HepG2 (cell line): ENCODE results near the gene YIPF1. TPM values are rescaled to one million over a fixed set of nuclear protein-coding genes. Genes with fewer than 3 reads are reported as not detected.

Experiments
- DPF2 ChIP-seq: sonication (generic); formaldehyde crosslinking; IDR thresholded peaks from 2 replicates; pipeline ENCODE4 v1.4.0; 2020; ENCODE audit warnings: mild to moderate bottlenecking, low read depth, missing genetic modification reagents, borderline replicate concordance
- EHMT2 ChIP-seq: fragments of 200-600 bp; sonication (generic); IDR thresholded peaks from 2 replicates; pipeline ENCODE4 v1.7.0; 2017; ENCODE audit warnings: antibody characterized with exemption, low read depth, low read length, borderline replicate concordance
- ISX ChIP-seq: sonication (generic); formaldehyde crosslinking; conservative IDR thresholded peaks from 2 replicates; pipeline ENCODE4 v1.5.0; 2020; ENCODE audit warnings: missing genetic modification reagents
- JUNB ChIP-seq: sonication (generic); formaldehyde crosslinking; IDR thresholded peaks from 2 replicates; pipeline ENCODE4 v1.8.0; 2022; ENCODE audit warnings: missing genetic modification reagents, mild to moderate bottlenecking, borderline replicate concordance
- KLF15 ChIP-seq: sonication (generic); formaldehyde crosslinking; IDR thresholded peaks from 2 replicates; pipeline ENCODE4 v1.8.1; 2023; ENCODE audit warnings: borderline replicate concordance, mild to moderate bottlenecking, inconsistent platforms, missing genetic modification reagents, mixed read lengths
- MATR3 ChIP-seq: sonication (generic); formaldehyde crosslinking; IDR thresholded peaks from 2 replicates; pipeline ENCODE4 v1.4.0; 2020; ENCODE audit warnings: missing genetic modification reagents
- MZF1 ChIP-seq: sonication (generic); formaldehyde crosslinking; IDR thresholded peaks from 2 replicates; pipeline ENCODE4 v1.8.1; 2023; ENCODE audit warnings: mild to moderate bottlenecking, missing genetic modification reagents, borderline replicate concordance
- NCOR1 ChIP-seq: fragments of 200-600 bp; sonication (generic); IDR thresholded peaks from 2 replicates; pipeline ENCODE4 v1.7.0; 2017; ENCODE audit warnings: antibody characterized with exemption, low read length, borderline replicate concordance
- NFIC ChIP-seq: IDR thresholded peaks from 2 replicates; pipeline ENCODE4 v1.6.1; 2012; ENCODE audit warnings: mild to moderate bottlenecking, low read length, inconsistent platforms
- POLR2A ChIP-seq, 2 experiments: IDR thresholded peaks; 2 replicates each; pipeline ENCODE4 v1.6.1; 2011; ENCODE audit warnings: low read depth in 2 of 2, low read length in 2 of 2, mild to moderate bottlenecking in 1 of 2, moderate library complexity in 1 of 2; ENCODE audit not compliant: insufficient read depth in 1 of 2
- POLR2G ChIP-seq: fragments of 200-400 bp; formaldehyde crosslinking; IDR thresholded peaks from 2 replicates; pipeline ENCODE4 v1.6.1; 2018; ENCODE audit warnings: mild to moderate bottlenecking, low read depth, low read length, moderate library complexity
- TBX2 ChIP-seq: sonication (generic); formaldehyde crosslinking; IDR thresholded peaks from 2 replicates; pipeline ENCODE4 v1.5.0; 2020; ENCODE audit warnings: missing genetic modification reagents, mild to moderate bottlenecking, borderline replicate concordance
- TSC22D2 ChIP-seq: sonication (generic); formaldehyde crosslinking; IDR thresholded peaks from 2 replicates; pipeline ENCODE4 v1.5.1; 2020; ENCODE audit warnings: missing genetic modification reagents, mild to moderate bottlenecking, borderline replicate concordance
- ZNF282 ChIP-seq: fragments of 450-650 bp; IDR thresholded peaks from 2 replicates; pipeline ENCODE4 v1.6.1; 2018; ENCODE audit not compliant: partially characterized antibody
- ZNF329 ChIP-seq: sonication (generic); formaldehyde crosslinking; IDR thresholded peaks from 2 replicates; pipeline ENCODE4 v1.9.0; 2021; ENCODE audit warnings: low read depth, mild to moderate bottlenecking, missing genetic modification reagents
- ZNF34 ChIP-seq: sonication (generic); formaldehyde crosslinking; IDR thresholded peaks from 2 replicates; pipeline ENCODE4 v1.4.0; 2020; ENCODE audit warnings: mild to moderate bottlenecking, missing genetic modification reagents, borderline replicate concordance
- ZNF790 ChIP-seq: sonication (generic); formaldehyde crosslinking; IDR thresholded peaks from 2 replicates; pipeline ENCODE4 v1.8.0; 2022; ENCODE audit warnings: missing genetic modification reagents, mild to moderate bottlenecking, borderline replicate concordance
- polyA plus RNA-seq, 8 experiments: library from polyadenylated mRNA; depleted of rRNA in 3 of 8; stranded (reverse) in 7 of 8; unstranded in 1 of 8; fragments of >200 nt; fragmentation: Illumina TruSeq in 4 of 8; extraction: Trizol in 4 of 8; gene quantifications; 2 replicates each; pipeline versions ENCODE4 v1.2.1 to v1.2.3, GENCODE V29; 2011 to 2016; ENCODE audit warnings: low read depth in 4 of 8, missing spikeins in 1 of 8, mixed read lengths in 1 of 8; ENCODE audit not compliant: insufficient read depth in 1 of 8
- total RNA-seq, 5 experiments: library from RNA; depleted of rRNA; stranded (reverse); fragments of >200 nt; fragmentation: Illumina TruSeq; extraction: Trizol; gene quantifications; 2 replicates each; pipeline ENCODE4 v1.2.3, GENCODE V29; 2016; ENCODE audit warnings: low read depth in 1 of 5
- TF ChIP-seq, protein P1 (sequence below), 2 experiments: sonication (generic) in 1 of 2; formaldehyde crosslinking in 1 of 2; IDR thresholded peaks; 2 replicates each; pipeline versions ENCODE4 v1.4.0 to v1.6.1; 2016 to 2020; ENCODE audit warnings: borderline replicate concordance in 1 of 2, low read depth in 1 of 2, mild to moderate bottlenecking in 1 of 2, missing genetic modification reagents in 1 of 2
- TF ChIP-seq, protein P2 (sequence below): sonication (generic); formaldehyde crosslinking; IDR thresholded peaks from 2 replicates; pipeline ENCODE4 v1.4.0; 2020; ENCODE audit warnings: missing genetic modification reagents, borderline replicate concordance
- TF ChIP-seq, protein P3 (sequence below): IDR thresholded peaks from 2 replicates; pipeline ENCODE4 v1.6.1; 2016; ENCODE audit warnings: missing compliant biosample characterization, missing genetic modification reagents, borderline replicate concordance

Gene YIPF1
- total and polyA plus RNA-seq, 2 of the 13 experiments (the other 11 are each of a cell fraction or from before 2014, with no cell fraction given), result 21.1 to 31.9 TPM

DNA sequence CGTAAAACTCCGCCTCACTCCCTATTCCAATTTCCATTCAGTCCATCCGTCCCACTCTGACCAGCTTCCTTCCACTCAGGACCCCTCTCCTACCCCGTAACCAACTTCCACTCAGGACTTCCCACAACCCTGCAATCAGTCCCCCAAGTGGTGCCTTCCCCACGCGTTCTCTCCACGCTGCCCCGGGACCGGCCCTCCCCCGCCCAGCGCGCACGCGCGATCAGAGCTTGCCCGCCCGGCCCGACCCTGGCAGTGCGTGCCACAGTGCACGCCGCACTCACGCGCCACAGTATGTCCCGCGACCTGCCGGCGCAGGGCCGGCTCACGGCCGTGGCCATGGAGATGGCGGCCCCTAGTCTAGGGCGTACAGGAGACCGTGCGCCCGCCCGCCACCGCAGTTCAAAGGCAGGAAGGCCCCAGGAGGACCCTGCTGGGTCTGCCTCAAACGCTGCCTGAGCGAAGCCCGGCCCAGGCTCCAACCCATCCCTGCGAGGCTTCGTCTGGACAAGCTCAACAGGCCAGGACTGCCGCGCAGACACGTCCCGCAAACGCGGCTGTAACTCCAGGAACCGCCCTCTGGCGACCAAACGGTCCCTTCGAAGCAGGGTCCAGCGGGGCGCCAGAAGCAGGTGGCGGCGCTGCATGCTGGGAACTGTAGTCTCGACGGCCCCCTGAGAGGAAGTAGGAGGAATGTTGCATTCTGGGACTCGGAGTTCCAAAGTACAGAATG, 51.5 kb downstream of the YIPF1 start, which contains the start of gene NDC1 (continued):
- TF ChIP-seq, protein P1, sequence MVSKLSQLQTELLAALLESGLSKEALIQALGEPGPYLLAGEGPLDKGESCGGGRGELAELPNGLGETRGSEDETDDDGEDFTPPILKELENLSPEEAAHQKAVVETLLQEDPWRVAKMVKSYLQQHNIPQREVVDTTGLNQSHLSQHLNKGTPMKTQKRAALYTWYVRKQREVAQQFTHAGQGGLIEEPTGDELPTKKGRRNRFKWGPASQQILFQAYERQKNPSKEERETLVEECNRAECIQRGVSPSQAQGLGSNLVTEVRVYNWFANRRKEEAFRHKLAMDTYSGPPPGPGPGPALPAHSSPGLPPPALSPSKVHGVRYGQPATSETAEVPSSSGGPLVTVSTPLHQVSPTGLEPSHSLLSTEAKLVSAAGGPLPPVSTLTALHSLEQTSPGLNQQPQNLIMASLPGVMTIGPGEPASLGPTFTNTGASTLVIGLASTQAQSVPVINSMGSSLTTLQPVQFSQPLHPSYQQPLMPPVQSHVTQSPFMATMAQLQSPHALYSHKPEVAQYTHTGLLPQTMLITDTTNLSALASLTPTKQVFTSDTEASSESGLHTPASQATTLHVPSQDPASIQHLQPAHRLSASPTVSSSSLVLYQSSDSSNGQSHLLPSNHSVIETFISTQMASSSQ (IDR thresholded peaks at IDR 0.05; ENCODE audit: low read depth), result 0 out of 2 replicates have a peak, but pooled peaks have one; percentile 48
- TF ChIP-seq, protein P1 (CRISPR knock-in tag; IDR thresholded peaks at IDR 0.05; ENCODE audit: borderline replicate concordance), result peak; percentile 86
- TF ChIP-seq MZF1 (CRISPR knock-in tag), result peak; percentile 46; the same call in 1 of the 2 replicates
- peak; percentile 20; the same call in 1 of the 2 replicates for TF ChIP-seq ZNF790
- TF ChIP-seq ISX (CRISPR knock-in tag), result peak; percentile 93; the same call in 1 of the 2 replicates
- TF ChIP-seq NCOR1, result peak; percentile 91
- no peak for TF ChIP-seq EHMT2
- TF ChIP-seq, protein P2, sequence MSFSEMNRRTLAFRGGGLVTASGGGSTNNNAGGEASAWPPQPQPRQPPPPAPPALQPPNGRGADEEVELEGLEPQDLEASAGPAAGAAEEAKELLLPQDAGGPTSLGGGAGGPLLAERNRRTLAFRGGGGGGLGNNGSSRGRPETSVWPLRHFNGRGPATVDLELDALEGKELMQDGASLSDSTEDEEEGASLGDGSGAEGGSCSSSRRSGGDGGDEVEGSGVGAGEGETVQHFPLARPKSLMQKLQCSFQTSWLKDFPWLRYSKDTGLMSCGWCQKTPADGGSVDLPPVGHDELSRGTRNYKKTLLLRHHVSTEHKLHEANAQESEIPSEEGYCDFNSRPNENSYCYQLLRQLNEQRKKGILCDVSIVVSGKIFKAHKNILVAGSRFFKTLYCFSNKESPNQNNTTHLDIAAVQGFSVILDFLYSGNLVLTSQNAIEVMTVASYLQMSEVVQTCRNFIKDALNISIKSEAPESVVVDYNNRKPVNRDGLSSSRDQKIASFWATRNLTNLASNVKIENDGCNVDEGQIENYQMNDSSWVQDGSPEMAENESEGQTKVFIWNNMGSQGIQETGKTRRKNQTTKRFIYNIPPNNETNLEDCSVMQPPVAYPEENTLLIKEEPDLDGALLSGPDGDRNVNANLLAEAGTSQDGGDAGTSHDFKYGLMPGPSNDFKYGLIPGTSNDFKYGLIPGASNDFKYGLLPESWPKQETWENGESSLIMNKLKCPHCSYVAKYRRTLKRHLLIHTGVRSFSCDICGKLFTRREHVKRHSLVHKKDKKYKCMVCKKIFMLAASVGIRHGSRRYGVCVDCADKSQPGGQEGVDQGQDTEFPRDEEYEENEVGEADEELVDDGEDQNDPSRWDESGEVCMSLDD (CRISPR knock-in tag), result peak; percentile 50; the same call in 1 of the 2 replicates
- TF ChIP-seq POLR2G, result peak; percentile 89
- peak; percentile 77 for TF ChIP-seq KLF15 (CRISPR knock-in tag)
- TF ChIP-seq ZNF34 (CRISPR knock-in tag), result peak; percentile 98; the same call in 1 of the 2 replicates
- no peak for TF ChIP-seq JUNB
- TF ChIP-seq, protein P3, sequence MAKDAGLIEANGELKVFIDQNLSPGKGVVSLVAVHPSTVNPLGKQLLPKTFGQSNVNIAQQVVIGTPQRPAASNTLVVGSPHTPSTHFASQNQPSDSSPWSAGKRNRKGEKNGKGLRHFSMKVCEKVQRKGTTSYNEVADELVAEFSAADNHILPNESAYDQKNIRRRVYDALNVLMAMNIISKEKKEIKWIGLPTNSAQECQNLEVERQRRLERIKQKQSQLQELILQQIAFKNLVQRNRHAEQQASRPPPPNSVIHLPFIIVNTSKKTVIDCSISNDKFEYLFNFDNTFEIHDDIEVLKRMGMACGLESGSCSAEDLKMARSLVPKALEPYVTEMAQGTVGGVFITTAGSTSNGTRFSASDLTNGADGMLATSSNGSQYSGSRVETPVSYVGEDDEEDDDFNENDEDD (CRISPR knock-in tag), result peak; percentile 98
- no peak for TF ChIP-seq DPF2
- TF ChIP-seq TBX2, result peak; percentile 83; the same call in 1 of the 2 replicates
- TF ChIP-seq ZNF329 (CRISPR knock-in tag), result no peak
- peak; percentile 78; the same call in 1 of the 2 replicates for TF ChIP-seq TSC22D2 (CRISPR knock-in tag)
- no peak for TF ChIP-seq ZNF282
- peak; percentile 75 to 77; a peak in 3 of 4 replicates for TF ChIP-seq POLR2A (IDR thresholded peaks at IDR 0.05; ENCODE audit: insufficient read depth in 1 of 2, low read depth in 2 of 2, low read length in 2 of 2)
- TF ChIP-seq MATR3, result no peak
- TF ChIP-seq NFIC, result 0 out of 2 replicates have a peak, but pooled peaks have one; percentile 23
